K562 (cell line): Measurements from ENCODE around the gene NCOA1. TPM values are rescaled to one million over a fixed set of nuclear protein-coding genes. Genes with fewer than 3 reads are reported as not detected.

Experiments used
- ATAC-seq: fragments of 200-7000 bp; cut with Tn5 transposase; 3 replicates; pipeline ENCODE4 v1.9.1; 2020; ENCODE audit warnings: moderate library complexity
- BruUV-seq: library from RNA; stranded (reverse); fragments of 400-500 nt; replicated peaks from 2 replicates; lab custom pipeline; 2021; lab: Mats Ljungman, UMichigan
- CTCF ChIA-PET: fragments of 300-600 bp; formaldehyde crosslinking; extraction: SDS; loops from one replicate; lab custom pipeline; 2021; ENCODE audit warnings: low intra/inter-chr PET ratio; lab: Yijun Ruan, JAX
- POLR2A ChIA-PET: fragments of 300-600, 350-650 bp; sonication (Branson Sonifier 250); formaldehyde crosslinking; extraction: SDS; loops from one replicate; lab custom pipeline; 2021; ENCODE audit warnings: antibody characterized with exemption, inconsistent platforms; lab: Yijun Ruan, JAX
- DNase-seq, 4 experiments: peaks; one replicate each; pipeline versions ENCODE4 v3.0.0 to v3.0.0-alpha.2; 2011 to 2018; ENCODE audit warnings: low spot score in 3 of 4, mixed read lengths in 3 of 4; ENCODE audit errors: extremely low read depth in 1 of 4
- FAIRE-seq: peaks from 2 replicates; lab custom pipeline; 2011; peaks lifted over from hg19 to GRCh38; lab: Jason Lieb, UNC
- H2AFZ ChIP-seq: 2 replicates; pipeline ENCODE4 v1.6.0; 2011; ENCODE audit warnings: low read depth, low read length, control low read depth, inconsistent platforms
- H3K27ac ChIP-seq: fragments of 200-600 bp; 3 replicates; pipeline ENCODE4 v1.8.0; 2011; ENCODE audit warnings: low read depth, mild to moderate bottlenecking, control low read depth, inconsistent platforms, low read length, moderate library complexity, mixed read lengths; ENCODE audit errors: extremely low read depth
- H3K27me3 ChIP-seq, 2 experiments: fragments of 300-600 bp in 1 of 2; 2 replicates in 1 of 2; 3 replicates in 1 of 2; pipeline versions ENCODE4 v1.6.0 to v1.8.0; 2011; ENCODE audit warnings: inconsistent platforms in 2 of 2, low read length in 2 of 2, mild to moderate bottlenecking in 1 of 2, mixed read lengths in 1 of 2, moderate library complexity in 1 of 2; ENCODE audit not compliant: control insufficient read depth in 2 of 2, insufficient read depth in 2 of 2
- H3K36me3 ChIP-seq: fragments of 300-600 bp; 3 replicates; pipeline ENCODE4 v1.8.0; 2011; ENCODE audit warnings: mild to moderate bottlenecking, low read length, inconsistent platforms; ENCODE audit not compliant: control insufficient read depth, insufficient read depth
- H3K4me1 ChIP-seq, 2 experiments: fragments of 200-600 bp in 1 of 2; replicated peaks in 1 of 2; 2 replicates in 1 of 2; 3 replicates in 1 of 2; pipeline versions ENCODE4 v1.5.1 to v1.8.0; 2011; ENCODE audit warnings: inconsistent platforms in 2 of 2, low read length in 2 of 2, mild to moderate bottlenecking in 1 of 2, mixed read lengths in 1 of 2, moderate library complexity in 1 of 2; ENCODE audit not compliant: control insufficient read depth in 2 of 2, insufficient read depth in 2 of 2
- H3K4me2 ChIP-seq: 2 replicates; pipeline ENCODE4 v1.6.1; 2011; ENCODE audit warnings: low read length, control low read depth, inconsistent platforms, mixed read lengths; ENCODE audit not compliant: insufficient read depth
- H3K4me3 ChIP-seq: fragments of 200-600 bp; sonication (generic), shearing (Covaris generic); 2 replicates; pipeline ENCODE4 v1.5.1; 2016; ENCODE audit warnings: control low read depth, inconsistent platforms
- H3K79me2 ChIP-seq: fragments of 200-600 bp; 3 replicates; pipeline ENCODE4 v1.8.0; 2011; ENCODE audit warnings: low read length, inconsistent platforms; ENCODE audit not compliant: control insufficient read depth, insufficient read depth
- H3K9ac ChIP-seq, 2 experiments: 2 replicates each; pipeline versions ENCODE4 v1.6.0 to v1.6.1; 2011; ENCODE audit warnings: low read depth in 2 of 2, low read length in 2 of 2, control low read depth in 1 of 2, inconsistent platforms in 1 of 2, mild to moderate bottlenecking in 1 of 2, mixed read lengths in 1 of 2; ENCODE audit not compliant: insufficient read depth in 1 of 2
- H3K9me1 ChIP-seq: one replicate; pipeline ENCODE4 v1.6.0; 2011; ENCODE audit warnings: inconsistent platforms, mild to moderate bottlenecking, low read length, moderate library complexity; ENCODE audit not compliant: control insufficient read depth, insufficient read depth
- H3K9me3 ChIP-seq: replicated peaks from 2 replicates; pipeline ENCODE4 v1.5.1; 2011; ENCODE audit warnings: low read depth, low read length, inconsistent platforms; ENCODE audit not compliant: control insufficient read depth, insufficient read depth
- H4K20me1 ChIP-seq: replicated peaks from 2 replicates; pipeline ENCODE4 v1.6.1; 2011; ENCODE audit warnings: low read length, inconsistent platforms, mixed read lengths; ENCODE audit not compliant: control insufficient read depth, insufficient read depth
- ARID1B ChIP-seq: fragments of 450-650 bp; IDR thresholded peaks from 2 replicates; pipeline ENCODE4 v1.6.1; 2016; ENCODE audit warnings: antibody characterized with exemption, mild to moderate bottlenecking, inconsistent platforms
- EHMT2 ChIP-seq: fragments of 450-650 bp; IDR thresholded peaks from 2 replicates; pipeline ENCODE4 v1.6.1; 2018; ENCODE audit warnings: antibody characterized with exemption
- EP300 ChIP-seq: IDR thresholded peaks from 2 replicates; pipeline ENCODE4 v1.6.1; 2012; ENCODE audit warnings: low read length, improper control_type of control experiment
- ESRRB ChIP-seq: fragments of 250-450 bp; sonication (Bioruptor Pico); IDR thresholded peaks from 2 replicates; pipeline ENCODE4 v1.5.0; 2020; ENCODE audit warnings: mild to moderate bottlenecking, moderate library complexity, borderline replicate concordance
- HDAC1 ChIP-seq, 2 experiments: fragments of 450-650 bp; IDR thresholded peaks; 2 replicates each; pipeline ENCODE4 v1.6.1; 2016 to 2017; ENCODE audit warnings: inconsistent platforms in 1 of 2, mild to moderate bottlenecking in 1 of 2, moderate library complexity in 1 of 2
- KDM1A ChIP-seq, 2 experiments: fragments of 450-650 bp; IDR thresholded peaks; 2 replicates each; pipeline ENCODE4 v1.6.1; 2016; ENCODE audit warnings: mild to moderate bottlenecking in 2 of 2
- MIER1 ChIP-seq: fragments of 450-650 bp; IDR thresholded peaks from 2 replicates; pipeline ENCODE4 v1.6.1; 2016; ENCODE audit warnings: antibody characterized with exemption, mild to moderate bottlenecking, low read depth
- MTA1 ChIP-seq: fragments of 450-650 bp; IDR thresholded peaks from 2 replicates; pipeline ENCODE4 v1.6.1; 2017; ENCODE audit warnings: borderline replicate concordance
- MTA2 ChIP-seq: fragments of 450-650 bp; IDR thresholded peaks from 2 replicates; pipeline ENCODE4 v1.6.1; 2016; ENCODE audit warnings: low read depth
- NBN ChIP-seq: fragments of 450-650 bp; IDR thresholded peaks from 2 replicates; pipeline ENCODE4 v1.6.1; 2016; ENCODE audit warnings: low read depth, mild to moderate bottlenecking
- NCOA4 ChIP-seq: fragments of 450-650 bp; IDR thresholded peaks from 2 replicates; pipeline ENCODE4 v1.6.1; 2018; ENCODE audit warnings: mild to moderate bottlenecking; ENCODE audit not compliant: partially characterized antibody
- NFIC ChIP-seq: fragments of 450-650 bp; IDR thresholded peaks from 2 replicates; pipeline ENCODE4 v1.6.1; 2017; ENCODE audit warnings: mild to moderate bottlenecking, inconsistent platforms
- NR2F6 ChIP-seq: fragments of 450-650 bp; formaldehyde crosslinking; IDR thresholded peaks from 2 replicates; pipeline ENCODE4 v1.4.0; 2020; ENCODE audit warnings: mild to moderate bottlenecking
- POLR2AphosphoS5 ChIP-seq: IDR thresholded peaks from 2 replicates; pipeline ENCODE4 v1.6.1; 2011; ENCODE audit warnings: mild to moderate bottlenecking, low read depth, low read length, moderate library complexity; ENCODE audit not compliant: control insufficient read depth, insufficient read depth
- SMARCA4 ChIP-seq: fragments of 450-650 bp; IDR thresholded peaks from 2 replicates; pipeline ENCODE4 v1.6.1; 2016
- SMARCE1 ChIP-seq: fragments of 450-650 bp; IDR thresholded peaks from 2 replicates; pipeline ENCODE4 v1.7.1; 2016; ENCODE audit warnings: mild to moderate bottlenecking
- YBX1 ChIP-seq: fragments of 450-650 bp; IDR thresholded peaks from 2 replicates; pipeline ENCODE4 v1.7.1; 2016; ENCODE audit warnings: mild to moderate bottlenecking
- ZNF347 ChIP-seq: fragments of 450-650 bp; formaldehyde crosslinking; IDR thresholded peaks from 2 replicates; pipeline ENCODE4 v1.4.0; 2020; ENCODE audit warnings: low read depth, mild to moderate bottlenecking, moderate library complexity
- ZNF766 ChIP-seq: fragments of 200-800 bp; sonication (Bioruptor generic); conservative IDR thresholded peaks from 2 replicates; pipeline ENCODE4 v1.6.1; 2016; ENCODE audit warnings: missing genetic modification characterization, missing compliant biosample characterization
- WGBS: fragments of 100-300 bp; shearing (Covaris generic); methylation state at CpG from one replicate; pipeline ENCODE4 v1.1.6; 2016; ENCODE audit warnings: low coverage, mixed read lengths; ENCODE audit not compliant: insufficient coverage; ENCODE audit errors: missing lambda C conversion rate; 5-methylcytosine and 5-hydroxymethylcytosine counted together
- in situ Hi-C: fragments of 300-500 bp; cut with MboI; formaldehyde crosslinking; loops from 4 replicates; pipeline ENCODE4 v1.15.0; 2018; ENCODE audit warnings: inconsistent platforms, mixed read lengths
- intact Hi-C: fragments of 100-400 bp; cut with micrococcal nuclease; formaldehyde crosslinking; loops from 2 replicates; pipeline ENCODE4 v1.14.2; 2022
- polyA plus RNA-seq, 8 experiments: library from polyadenylated mRNA; depleted of rRNA in 4 of 8; stranded (reverse) in 5 of 8; unstranded in 3 of 8; fragments of >200 nt; fragmentation: Nextera tagmentation in 2 of 8; fragmentation: Illumina TruSeq in 1 of 8; extraction: Ambion mirVana in 2 of 8; extraction: Trizol in 1 of 8; gene quantifications; 2 replicates each; pipeline versions ENCODE4 v1.2.1 to v1.2.3, GENCODE V29; 2011 to 2014; ENCODE audit warnings: inconsistent platforms in 1 of 8, missing spikeins in 1 of 8
- total RNA-seq, 7 experiments: library from RNA; depleted of rRNA in 6 of 7; stranded (reverse); fragments of >200 nt in 6 of 7; fragmentation: Illumina TruSeq in 2 of 7; extraction: Trizol in 2 of 7; gene quantifications; 2 replicates each; pipeline versions ENCODE4 v1.2.1 to v1.2.3, GENCODE V29; 2011 to 2021; ENCODE audit warnings: low replicate concordance in 1 of 7
- TF ChIP-seq, protein P1 (sequence below): IDR thresholded peaks from 2 replicates; pipeline ENCODE4 v1.6.1; 2011; ENCODE audit not compliant: insufficient read length; ENCODE audit errors: extremely low read depth
- TF ChIP-seq, protein P2 (sequence below), 2 experiments: fragments of 450-650 bp; IDR thresholded peaks; 2 replicates each; pipeline ENCODE4 v1.6.1; 2018; ENCODE audit warnings: mild to moderate bottlenecking in 2 of 2, low read depth in 1 of 2; ENCODE audit not compliant: partially characterized antibody in 2 of 2

The NCOA1 gene
- total and polyA plus RNA-seq, 9 of the 15 experiments (the other 6 are each of a cell fraction or from before 2014, with no cell fraction given) = 4.9 to 25.7 (median 17.0) TPM

DNA sequence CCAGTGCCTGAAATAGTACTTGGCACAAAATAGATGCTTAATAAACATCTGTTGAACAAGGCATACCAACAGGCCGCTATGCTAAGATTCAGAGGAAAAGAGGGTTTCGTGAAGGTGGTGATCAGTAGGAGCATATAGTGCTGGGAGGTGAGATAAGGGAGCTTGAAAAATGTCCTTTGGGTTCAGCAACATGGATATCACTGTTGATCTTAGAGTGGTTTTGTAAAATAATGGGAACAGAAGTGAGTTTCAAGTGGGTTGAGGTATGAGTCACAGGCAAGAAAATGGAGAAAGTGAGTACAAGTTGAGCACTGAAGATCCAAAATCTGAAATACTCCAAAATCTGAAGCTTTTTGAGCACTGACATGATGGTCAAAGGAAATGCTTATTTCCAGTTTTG lies 306.6 kb downstream of the NCOA1 start:
- H3K4me3 ChIP-seq = no peak overlapping the region
- in situ Hi-C loops = loop anchor here (5.0 to 25.0 kb wide), 2 partner anchors 305 to 385 kb away; partner anchors contain the start of gene NCOA1
- no peak overlapping the region for H3K27ac ChIP-seq
- peaks cover 67% of the 10 kb centered on the region for H3K79me2 ChIP-seq
- CTCF ChIA-PET = no interaction called here
- FAIRE-seq (peak; percentile 58), DNase-seq (peak in 2 of 4 experiments; percentile 49 to 70), ATAC-seq (no peak)
- intact Hi-C loops = no loop called here
- H3K9me3 ChIP-seq = no peaks in the 10 kb centered on the region
- BruUV-seq = no TSS peak
- POLR2A ChIA-PET = interaction anchor here (0.5 to 2.9 kb wide), 5 partner anchors 9 to 113 kb away, joined by 3 to 10 read pairs (median 3); no protein-coding TSS in a partner anchor
- peaks cover 7% of the 10 kb centered on the region; the same call in 1 of the 2 replicates for H4K20me1 ChIP-seq
- no peaks in the 10 kb centered on the region for H3K27me3 ChIP-seq
- no peak overlapping the region; a peak in 1 of 4 replicates for H3K9ac ChIP-seq
- H3K4me2 ChIP-seq = peak overlapping the region; percentile 35
- no peak overlapping the region for H2AFZ ChIP-seq
- peaks cover 4 to 24% of the 10 kb centered on the region in 2 experiments; a peak in 4 of 5 replicates for H3K4me1 ChIP-seq
- no peaks in the 10 kb centered on the region for H3K9me1 ChIP-seq
- peaks cover 53% of the 10 kb centered on the region; the same call in 2 of the 3 replicates for H3K36me3 ChIP-seq
- 18% methylated on average over 2 of the region's 2 CpGs for WGBS
- 0 out of 2 replicates have a peak, but pooled peaks have one; percentile 36 for TF ChIP-seq MTA1
- peak; percentile 79 for TF ChIP-seq MIER1
- TF ChIP-seq, protein P1, sequence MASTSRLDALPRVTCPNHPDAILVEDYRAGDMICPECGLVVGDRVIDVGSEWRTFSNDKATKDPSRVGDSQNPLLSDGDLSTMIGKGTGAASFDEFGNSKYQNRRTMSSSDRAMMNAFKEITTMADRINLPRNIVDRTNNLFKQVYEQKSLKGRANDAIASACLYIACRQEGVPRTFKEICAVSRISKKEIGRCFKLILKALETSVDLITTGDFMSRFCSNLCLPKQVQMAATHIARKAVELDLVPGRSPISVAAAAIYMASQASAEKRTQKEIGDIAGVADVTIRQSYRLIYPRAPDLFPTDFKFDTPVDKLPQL = no peak
- peak; percentile 10; the same call in 1 of the 2 replicates for TF ChIP-seq MTA2
- peak; percentile 33; the same call in 1 of the 2 replicates for TF ChIP-seq EP300
- peak; percentile 24 for TF ChIP-seq NFIC
- TF ChIP-seq, protein P2, sequence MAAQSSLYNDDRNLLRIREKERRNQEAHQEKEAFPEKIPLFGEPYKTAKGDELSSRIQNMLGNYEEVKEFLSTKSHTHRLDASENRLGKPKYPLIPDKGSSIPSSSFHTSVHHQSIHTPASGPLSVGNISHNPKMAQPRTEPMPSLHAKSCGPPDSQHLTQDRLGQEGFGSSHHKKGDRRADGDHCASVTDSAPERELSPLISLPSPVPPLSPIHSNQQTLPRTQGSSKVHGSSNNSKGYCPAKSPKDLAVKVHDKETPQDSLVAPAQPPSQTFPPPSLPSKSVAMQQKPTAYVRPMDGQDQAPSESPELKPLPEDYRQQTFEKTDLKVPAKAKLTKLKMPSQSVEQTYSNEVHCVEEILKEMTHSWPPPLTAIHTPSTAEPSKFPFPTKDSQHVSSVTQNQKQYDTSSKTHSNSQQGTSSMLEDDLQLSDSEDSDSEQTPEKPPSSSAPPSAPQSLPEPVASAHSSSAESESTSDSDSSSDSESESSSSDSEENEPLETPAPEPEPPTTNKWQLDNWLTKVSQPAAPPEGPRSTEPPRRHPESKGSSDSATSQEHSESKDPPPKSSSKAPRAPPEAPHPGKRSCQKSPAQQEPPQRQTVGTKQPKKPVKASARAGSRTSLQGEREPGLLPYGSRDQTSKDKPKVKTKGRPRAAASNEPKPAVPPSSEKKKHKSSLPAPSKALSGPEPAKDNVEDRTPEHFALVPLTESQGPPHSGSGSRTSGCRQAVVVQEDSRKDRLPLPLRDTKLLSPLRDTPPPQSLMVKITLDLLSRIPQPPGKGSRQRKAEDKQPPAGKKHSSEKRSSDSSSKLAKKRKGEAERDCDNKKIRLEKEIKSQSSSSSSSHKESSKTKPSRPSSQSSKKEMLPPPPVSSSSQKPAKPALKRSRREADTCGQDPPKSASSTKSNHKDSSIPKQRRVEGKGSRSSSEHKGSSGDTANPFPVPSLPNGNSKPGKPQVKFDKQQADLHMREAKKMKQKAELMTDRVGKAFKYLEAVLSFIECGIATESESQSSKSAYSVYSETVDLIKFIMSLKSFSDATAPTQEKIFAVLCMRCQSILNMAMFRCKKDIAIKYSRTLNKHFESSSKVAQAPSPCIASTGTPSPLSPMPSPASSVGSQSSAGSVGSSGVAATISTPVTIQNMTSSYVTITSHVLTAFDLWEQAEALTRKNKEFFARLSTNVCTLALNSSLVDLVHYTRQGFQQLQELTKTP (IDR thresholded peaks at IDR 0.05; ENCODE audit: low read depth in 1 of 2, partially characterized antibody in 2 of 2) = peak in 1 of 2 experiments; percentile 38
- peak; percentile 74 for TF ChIP-seq SMARCE1
- TF ChIP-seq ARID1B = peak; percentile 81
- peak; percentile 28; the same call in 1 of the 2 replicates for TF ChIP-seq POLR2AphosphoS5
- TF ChIP-seq YBX1 = no peak
- peak; percentile 82 for TF ChIP-seq EHMT2
- TF ChIP-seq HDAC1 (IDR thresholded peaks at IDR 0.05) = peak in 1 of 2 experiments; percentile 43; a peak in 1 of 4 replicates
- TF ChIP-seq NBN = no peak
- TF ChIP-seq NCOA4 = peak; percentile 56
- TF ChIP-seq SMARCA4 = peak; percentile 68
- no peak for TF ChIP-seq ESRRB
- TF ChIP-seq ZNF766 = 0 out of 2 replicates have a peak, but pooled peaks have one; percentile 18
- TF ChIP-seq NR2F6 (CRISPR knock-in tag) = no peak
- peak; percentile 42 to 65; a peak in 2 of 4 replicates for TF ChIP-seq KDM1A (IDR thresholded peaks at IDR 0.05)
- TF ChIP-seq ZNF347 (CRISPR knock-in tag) = no peak
